ENCODE results near the gene TPST2. TPM values are rescaled to one million over a fixed set of nuclear protein-coding genes. Genes with fewer than 3 reads are reported as not detected.

The TPST2 gene
- total and polyA plus RNA-seq, 12 donors: 15.7 to 167 (median 57.0) TPM

- no peak for DNase-seq
- 80 to 88% (median 83%) methylated on average over 12 of the region's 12 CpGs for WGBS, 4 donors
- Histone ChIP-seq H3K27me3 (no peaks in the 10 kb centered on the region), H3K36me3 (replicated peaks in 1 of 2) (no peaks in the 10 kb centered on the region), H3K4me1 (replicated peaks in 1 of 2) (no peaks in the 10 kb centered on the region), H3K9me3 (replicated peaks in 1 of 3) (no peaks in the 10 kb centered on the region), H3K4me3 (no peak overlapping the region), H3K27ac (no peak overlapping the region)
- TF ChIP-seq POLR2A (IDR thresholded peaks at IDR 0.05) (no peak), CTCF (IDR thresholded peaks at IDR 0.05) (no peak)
- intact Hi-C loops (cut with DNase I): no loop called here
These were observed 34.9 kb upstream of the TPST2 start for GRCh38 chr22:26624803-26625202.

GRCh38 chr22:26623984-26624383, 34.1 kb upstream of the TPST2 start:
- H3K4me3 ChIP-seq: no peak overlapping the region
- no peaks in the 10 kb centered on the region for H3K36me3 ChIP-seq (replicated peaks in 1 of 2)
- TF ChIP-seq CTCF (IDR thresholded peaks at IDR 0.05): no peak
- TF ChIP-seq POLR2A (IDR thresholded peaks at IDR 0.05): no peak
- no peaks in the 10 kb centered on the region for H3K9me3 ChIP-seq (replicated peaks in 1 of 3)
- no peaks in the 10 kb centered on the region for H3K4me1 ChIP-seq (replicated peaks in 1 of 2)
- WGBS, 4 donors: 88 to 96% (median 92%) methylated on average over 1 of the region's 1 CpG
- peaks cover 4% of the 10 kb centered on the region for H3K27me3 ChIP-seq
- no peak overlapping the region for H3K27ac ChIP-seq
- intact Hi-C loops (cut with DNase I): no loop called here
- no peak for DNase-seq

DNA sequence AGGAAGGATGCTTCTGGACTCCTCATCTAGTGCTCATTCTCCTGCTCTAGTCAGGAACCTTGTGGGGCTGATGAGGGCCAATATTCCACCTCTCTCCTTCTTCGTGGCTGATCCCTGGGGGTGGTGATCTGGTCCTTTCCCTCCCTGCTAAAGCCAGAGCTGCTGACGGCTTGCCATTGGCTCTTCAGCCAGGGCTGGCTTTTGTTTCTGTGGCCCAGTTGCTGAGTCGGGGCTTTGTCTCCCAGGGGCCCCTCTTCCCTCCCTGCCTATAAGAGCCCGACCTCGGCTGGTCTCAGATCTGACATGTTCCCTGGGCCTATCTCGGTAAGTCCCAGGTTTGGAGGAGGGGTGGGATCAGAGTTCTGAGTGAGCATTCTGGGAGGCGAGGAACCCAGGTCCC, 31.7 kb upstream of the TPST2 start, which contains the start of gene CRYBA4:
Gene CRYBA4 (plus strand): TSS at position 301 of the 400 bp plus-strand sequence. CDS start 634 bp downstream, outside the sequence.
- Histone ChIP-seq H3K4me3 (no peak within 1 kb of the TSS), H3K36me3 (replicated peaks in 1 of 2) (no peaks in the 10 kb centered on the region), H3K27me3 (peaks cover 4% of the 10 kb centered on the region), H3K4me1 (replicated peaks in 1 of 2) (no peaks in the 10 kb centered on the region), H3K27ac (no peak within 1 kb of the TSS), H3K9me3 (replicated peaks in 1 of 3) (no peaks in the 10 kb centered on the region)
- TF ChIP-seq POLR2A (IDR thresholded peaks at IDR 0.05): no peak
- no peak for TF ChIP-seq CTCF (IDR thresholded peaks at IDR 0.05)
- intact Hi-C loops (cut with DNase I): no loop called here
- 65 to 82% (median 76%) methylated on average over 6 to 7 of the region's 7 CpGs for WGBS, 4 donors
- DNase-seq: no peak

DNA sequence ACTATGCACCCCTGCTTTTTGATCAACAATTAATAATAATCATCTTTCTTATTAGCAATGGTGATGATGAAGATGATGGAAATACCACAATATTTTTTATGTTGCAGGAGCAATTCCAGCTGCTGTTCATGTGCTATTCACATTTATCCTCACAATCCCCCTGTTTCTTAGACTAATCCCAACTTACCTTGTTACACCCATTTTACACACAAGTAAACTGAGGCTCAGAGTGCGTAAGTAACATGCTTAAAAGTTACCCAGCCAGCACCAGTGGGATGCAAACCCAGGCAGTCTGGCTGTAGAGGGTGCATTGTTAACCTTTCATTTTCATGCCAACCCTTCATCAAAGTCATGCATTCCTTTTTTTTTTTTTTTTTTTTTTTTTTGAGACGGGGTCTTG, 30.3 kb upstream of the TPST2 start:
- Histone ChIP-seq H3K9me3 (replicated peaks in 1 of 3) (no peaks in the 10 kb centered on the region), H3K27me3 (peaks cover 5% of the 10 kb centered on the region), H3K27ac (no peak overlapping the region), H3K4me1 (replicated peaks in 1 of 2) (no peaks in the 10 kb centered on the region), H3K36me3 (replicated peaks in 1 of 2) (no peaks in the 10 kb centered on the region), H3K4me3 (no peak overlapping the region)
- intact Hi-C loops (cut with DNase I): no loop called here
- 70 to 84% (median 76%) methylated on average over 2 of the region's 2 CpGs for WGBS, 4 donors
- TF ChIP-seq CTCF (IDR thresholded peaks at IDR 0.05): no peak
- no peak for TF ChIP-seq POLR2A (IDR thresholded peaks at IDR 0.05)
- DNase-seq: no peak

All from adrenal gland (tissue), 12 donors.